Transverse colon (tissue), 4 donors: ENCODE results near the gene AGMO. TPM values are rescaled to one million over a fixed set of nuclear protein-coding genes. Genes with fewer than 3 reads are reported as not detected.
A peak's percentile ranks its signal among the peaks of the same experiment; 100 is the strongest.

ENCODE experiments used
- DNase-seq: peaks from one replicate; pipeline ENCODE4 v3.0.0-alpha.2; 2019
- H3K27ac ChIP-seq, 4 donors: fragments of 200-600 bp; sonication (generic); 2 replicates each; pipeline ENCODE4 v1.5.1; 2016 to 2018; ENCODE audit warnings: inconsistent platforms in 4 of 4
- H3K27me3 ChIP-seq: fragments of 200-600 bp; sonication (generic); 2 replicates; pipeline ENCODE4 v1.5.1; 2017; ENCODE audit warnings: inconsistent platforms
- H3K36me3 ChIP-seq, 4 donors: fragments of 200-600 bp; sonication (generic); 2 replicates each; pipeline ENCODE4 v1.5.1; 2017 to 2019; ENCODE audit warnings: inconsistent platforms in 4 of 4
- H3K4me1 ChIP-seq, 4 donors: fragments of 200-600 bp; sonication (generic); 2 replicates each; pipeline ENCODE4 v1.5.1; 2017 to 2020; ENCODE audit warnings: inconsistent platforms in 4 of 4
- H3K4me3 ChIP-seq, 4 donors: fragments of 200-600 bp; sonication (generic); 1 replicate in 1 of 4; 2 replicates in 3 of 4; pipeline versions ENCODE4 v1.5.1 to v1.6.1; 2017 to 2019; ENCODE audit warnings: inconsistent platforms in 4 of 4
- H3K9me3 ChIP-seq, 2 donors: fragments of 200-600 bp; sonication (generic); 2 replicates each; pipeline ENCODE4 v1.5.1; 2017 to 2019; ENCODE audit warnings: inconsistent platforms in 2 of 2
- CTCF ChIP-seq, 5 experiments: fragments of 200-600 bp in 3 of 5; fragments of 450-650 bp in 2 of 5; sonication (generic) in 3 of 5; IDR thresholded peaks; 1 replicate in 2 of 5; 2 replicates in 3 of 5; pipeline ENCODE4 v1.5.1; 2016 to 2017; ENCODE audit warnings: antibody characterized with exemption in 5 of 5, inconsistent platforms in 3 of 5, mild to moderate bottlenecking in 2 of 5, moderate library complexity in 1 of 5
- EP300 ChIP-seq: sonication (generic); formaldehyde crosslinking; IDR thresholded peaks from one replicate; pipeline ENCODE4 v1.6.1; 2017; ENCODE audit warnings: antibody characterized with exemption, low read depth
- POLR2A ChIP-seq: fragments of 450-650 bp; IDR thresholded peaks from one replicate; pipeline ENCODE4 v1.6.1; 2016; ENCODE audit warnings: antibody characterized with exemption, mild to moderate bottlenecking, moderate library complexity
- POLR2AphosphoS5 ChIP-seq, 3 donors: sonication (generic); formaldehyde crosslinking; IDR thresholded peaks; one replicate each; pipeline ENCODE4 v1.6.1; 2016; ENCODE audit warnings: antibody characterized with exemption in 3 of 3
- WGBS, 2 donors: methylation state at CpG; one replicate each; pipeline ENCODE4 v1.1.5; 2018; ENCODE audit warnings: low coverage in 1 of 2; 5-methylcytosine and 5-hydroxymethylcytosine counted together
- in situ Hi-C, 4 donors: fragments of 200-750 bp; cut with MboI; loops; one replicate each; pipeline versions ENCODE4 v1.15.0 to v1.15.1; 2017; ENCODE audit warnings: low sequenced_read_pairs in 3 of 4, low pct_ligation_motif_present in 1 of 4, low pct_unique_long_range_greater_than_20kb in 1 of 4
- intact Hi-C: fragments of 100-400 bp; cut with DNase I; formaldehyde crosslinking; loops from one replicate; pipeline ENCODE4 v1.15.1; 2023; ENCODE audit warnings: low total_unique reads
- total RNA-seq, 4 donors: library from RNA; depleted of rRNA; stranded (reverse); fragments of >200 nt; gene quantifications; one replicate each; pipeline ENCODE4 v1.1.0, GENCODE V29; 2016

The AGMO gene
- total RNA-seq, 4 donors from 2014 or later = 1.5 to 5.7 (median 2.7) TPM; not detected in 1

- no peak for DNase-seq
- no peak overlapping the region for H3K27ac ChIP-seq
- intact Hi-C loops (no loop called here), in situ Hi-C loops (no loop called here)
- no peak overlapping the region for H3K4me3 ChIP-seq
- H3K4me1 ChIP-seq = no peaks in the 10 kb centered on the region
- 43 to 47% methylated on average over 2 to 4 of the region's 4 CpGs for WGBS, 2 donors
- H3K27me3 ChIP-seq = no peaks in the 10 kb centered on the region
- no peaks in the 10 kb centered on the region for H3K9me3 ChIP-seq
- no peaks in the 10 kb centered on the region for H3K36me3 ChIP-seq
- TF ChIP-seq POLR2A = no peak
- TF ChIP-seq CTCF (IDR thresholded peaks at IDR 0.05) = no peak
- no peak for TF ChIP-seq POLR2AphosphoS5 (IDR thresholded peaks at IDR 0.05)
- no peak for TF ChIP-seq EP300
Measured at GRCh38 chr7:15168489-15168888, 393.3 kb downstream of the AGMO start.

- Histone ChIP-seq H3K27me3 (no peaks in the 10 kb centered on the region), H3K4me3 (no peak overlapping the region), H3K27ac (no peak overlapping the region), H3K4me1 (no peaks in the 10 kb centered on the region), H3K36me3 (no peaks in the 10 kb centered on the region), H3K9me3 (no peaks in the 10 kb centered on the region)
- DNase-seq = no peak
- 60 to 71% methylated on average over 3 of the region's 3 CpGs for WGBS, 2 donors
- intact Hi-C loops (no loop called here), in situ Hi-C loops (no loop called here)
- no peak for TF ChIP-seq CTCF (IDR thresholded peaks at IDR 0.05)
Measured at GRCh38 chr7:15167912-15168311, 393.9 kb downstream of the AGMO start.

GRCh38 chr7:15166620-15167019, 395.2 kb downstream of the AGMO start:
- Histone ChIP-seq H3K4me3 (no peak overlapping the region), H3K4me1 (no peaks in the 10 kb centered on the region), H3K27me3 (no peaks in the 10 kb centered on the region), H3K27ac (no peak overlapping the region), H3K9me3 (no peaks in the 10 kb centered on the region), H3K36me3 (no peaks in the 10 kb centered on the region)
- in situ Hi-C loops = no loop called here
- intact Hi-C loops = no loop called here
- TF ChIP-seq CTCF (IDR thresholded peaks at IDR 0.05) (no peak), POLR2AphosphoS5 (IDR thresholded peaks at IDR 0.05) (no peak), EP300 (no peak), POLR2A (no peak)
- no peak for DNase-seq
- 93 to 100% methylated on average over 1 of the region's 1 CpG for WGBS, 2 donors

GRCh38 chr7:15159261-15159660, 402.6 kb downstream of the AGMO start:
- H3K36me3 ChIP-seq = no peaks in the 10 kb centered on the region
- no peaks in the 10 kb centered on the region for H3K27me3 ChIP-seq
- H3K4me1 ChIP-seq = peaks cover 0 to 3% (median 0%) of the 10 kb centered on the region in 4 donors
- peak overlapping the region in 1 of 4 donors; percentile 47 for H3K27ac ChIP-seq
- 17 to 69% methylated on average over 1 of the region's 1 CpG for WGBS, 2 donors
- intact Hi-C loops (no loop called here), in situ Hi-C loops (no loop called here)
- H3K4me3 ChIP-seq = no peak overlapping the region
- H3K9me3 ChIP-seq = no peaks in the 10 kb centered on the region
- TF ChIP-seq POLR2A = no peak
- no peak for TF ChIP-seq POLR2AphosphoS5 (IDR thresholded peaks at IDR 0.05)
- TF ChIP-seq EP300 = no peak
- TF ChIP-seq CTCF (IDR thresholded peaks at IDR 0.05) = no peak
- no peak for DNase-seq
